Testis (tissue), 3 donors: ENCODE measurements around the gene CD177. TPM values are rescaled to one million over a fixed set of nuclear protein-coding genes. Genes with fewer than 3 reads are reported as not detected.
"Not testable (repeated sequence)": the region's sequence is repeated elsewhere in the genome, so short reads cannot be mapped to it uniquely, and the experiment has no call there.

Source experiments
- DNase-seq: peaks from one replicate; pipeline ENCODE4 v3.0.0-alpha.2; 2019
- H3K27ac ChIP-seq, 2 donors: fragments of 200-600 bp; sonication (generic); one replicate each; pipeline ENCODE4 v1.5.1; 2019
- H3K27me3 ChIP-seq: fragments of 200-600 bp; sonication (generic); one replicate; pipeline ENCODE4 v1.5.1; 2019
- H3K36me3 ChIP-seq: fragments of 200-600 bp; sonication (generic); one replicate; pipeline ENCODE4 v1.5.1; 2017; ENCODE audit warnings: low read depth; ENCODE audit errors: missing control alignments
- H3K4me1 ChIP-seq: fragments of 200-600 bp; sonication (generic); one replicate; pipeline ENCODE4 v1.5.1; 2019
- H3K4me3 ChIP-seq, 2 donors: fragments of 200-600 bp; sonication (generic); one replicate each; pipeline ENCODE4 v1.5.1; 2017 to 2019
- H3K9me3 ChIP-seq: fragments of 200-600 bp; sonication (generic); one replicate; pipeline ENCODE4 v1.5.1; 2017
- POLR2A ChIP-seq: fragments of 450-650 bp; IDR thresholded peaks from one replicate; pipeline ENCODE4 v1.6.1; 2017; ENCODE audit warnings: antibody characterized with exemption, mild to moderate bottlenecking, moderate library complexity
- WGBS, 2 donors: methylation state at CpG; one replicate each; pipeline ENCODE4 v1.1.5; 2018; 5-methylcytosine and 5-hydroxymethylcytosine counted together
- intact Hi-C: fragments of 100-400 bp; cut with DNase I; formaldehyde crosslinking; loops from one replicate; pipeline ENCODE4 v1.15.1; 2023; ENCODE audit warnings: low total_unique reads
- polyA plus RNA-seq: library from polyadenylated mRNA; stranded (reverse); fragments of 350-450 nt; fragmentation: Illumina TruSeq; extraction: RNeasy Lipid Tissue Mini Kit (QIAGEN cat#74804); gene quantifications from one replicate; pipeline ENCODE4 v1.2.3, GENCODE V29; 2014; ENCODE audit warnings: low read depth, low replicate concordance; ENCODE audit not compliant: insufficient read depth
- total RNA-seq, 2 donors: library from RNA; depleted of rRNA; stranded (reverse); fragments of >200 nt; gene quantifications; one replicate each; pipeline ENCODE4 v1.2.3, GENCODE V29; 2016
- TF ChIP-seq, protein P1 (sequence below), 3 experiments: fragments of 450-650 bp in 2 of 3; fragments of 200-600 bp in 1 of 3; sonication (generic) in 1 of 3; IDR thresholded peaks; one replicate each; pipeline ENCODE4 v1.5.1; 2016 to 2019; ENCODE audit warnings: antibody characterized with exemption in 3 of 3, mild to moderate bottlenecking in 2 of 3, moderate library complexity in 1 of 3

The CD177 gene
- total and polyA plus RNA-seq, 3 donors from 2014 or later: 0.39 to 0.74 (median 0.57) TPM

GRCh38 chr19:43337737-43338136 is 15.7 kb upstream of the CD177 start:
- H3K4me1 ChIP-seq: peaks cover 3% of the 10 kb centered on the region
- intact Hi-C loops: no loop called here
- H3K36me3 ChIP-seq: no peaks in the 10 kb centered on the region
- DNase-seq: no peak
- no peaks in the 10 kb centered on the region for H3K9me3 ChIP-seq
- H3K27me3 ChIP-seq: no peaks in the 10 kb centered on the region
- TF ChIP-seq, protein P1, sequence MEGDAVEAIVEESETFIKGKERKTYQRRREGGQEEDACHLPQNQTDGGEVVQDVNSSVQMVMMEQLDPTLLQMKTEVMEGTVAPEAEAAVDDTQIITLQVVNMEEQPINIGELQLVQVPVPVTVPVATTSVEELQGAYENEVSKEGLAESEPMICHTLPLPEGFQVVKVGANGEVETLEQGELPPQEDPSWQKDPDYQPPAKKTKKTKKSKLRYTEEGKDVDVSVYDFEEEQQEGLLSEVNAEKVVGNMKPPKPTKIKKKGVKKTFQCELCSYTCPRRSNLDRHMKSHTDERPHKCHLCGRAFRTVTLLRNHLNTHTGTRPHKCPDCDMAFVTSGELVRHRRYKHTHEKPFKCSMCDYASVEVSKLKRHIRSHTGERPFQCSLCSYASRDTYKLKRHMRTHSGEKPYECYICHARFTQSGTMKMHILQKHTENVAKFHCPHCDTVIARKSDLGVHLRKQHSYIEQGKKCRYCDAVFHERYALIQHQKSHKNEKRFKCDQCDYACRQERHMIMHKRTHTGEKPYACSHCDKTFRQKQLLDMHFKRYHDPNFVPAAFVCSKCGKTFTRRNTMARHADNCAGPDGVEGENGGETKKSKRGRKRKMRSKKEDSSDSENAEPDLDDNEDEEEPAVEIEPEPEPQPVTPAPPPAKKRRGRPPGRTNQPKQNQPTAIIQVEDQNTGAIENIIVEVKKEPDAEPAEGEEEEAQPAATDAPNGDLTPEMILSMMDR (IDR thresholded peaks at IDR 0.05): no peak
- TF ChIP-seq POLR2A: no peak
- no peak overlapping the region for H3K4me3 ChIP-seq
- no peak overlapping the region for H3K27ac ChIP-seq
- WGBS, 2 donors: 91 to 93% methylated on average over 7 to 8 of the region's 8 CpGs

- intact Hi-C loops: no loop called here
- Histone ChIP-seq H3K4me1 (peaks cover 3% of the 10 kb centered on the region), H3K27ac (no peak overlapping the region), H3K36me3 (no peaks in the 10 kb centered on the region), H3K4me3 (no peak overlapping the region), H3K9me3 (no peaks in the 10 kb centered on the region), H3K27me3 (no peaks in the 10 kb centered on the region)
- 60 to 80% methylated on average over 5 of the region's 5 CpGs for WGBS, 2 donors
- TF ChIP-seq, protein P1 (IDR thresholded peaks at IDR 0.05): no peak
- TF ChIP-seq POLR2A: no peak
- no peak for DNase-seq
These were observed 15.0 kb upstream of the CD177 start for GRCh38 chr19:43338530-43338929.

- H3K9me3 ChIP-seq, DNase-seq, H3K4me1 ChIP-seq, H3K27me3 ChIP-seq, H3K36me3 ChIP-seq, H3K4me3 ChIP-seq, intact Hi-C loops, H3K27ac ChIP-seq: not testable (repeated sequence)
- 33 to 42% methylated on average over 6 of the region's 6 CpGs for WGBS, 2 donors
These were observed 14.1 kb upstream of the CD177 start for GRCh38 chr19:43339243-43339930.

GRCh38 chr19:43340101-43340500 is 13.4 kb upstream of the CD177 start:
- H3K27me3 ChIP-seq, H3K27ac ChIP-seq, H3K36me3 ChIP-seq, H3K4me3 ChIP-seq, H3K4me1 ChIP-seq, H3K9me3 ChIP-seq, intact Hi-C loops, DNase-seq: not testable (repeated sequence)
- WGBS, 2 donors: 44 to 73% methylated on average over 2 of the region's 2 CpGs

DNA sequence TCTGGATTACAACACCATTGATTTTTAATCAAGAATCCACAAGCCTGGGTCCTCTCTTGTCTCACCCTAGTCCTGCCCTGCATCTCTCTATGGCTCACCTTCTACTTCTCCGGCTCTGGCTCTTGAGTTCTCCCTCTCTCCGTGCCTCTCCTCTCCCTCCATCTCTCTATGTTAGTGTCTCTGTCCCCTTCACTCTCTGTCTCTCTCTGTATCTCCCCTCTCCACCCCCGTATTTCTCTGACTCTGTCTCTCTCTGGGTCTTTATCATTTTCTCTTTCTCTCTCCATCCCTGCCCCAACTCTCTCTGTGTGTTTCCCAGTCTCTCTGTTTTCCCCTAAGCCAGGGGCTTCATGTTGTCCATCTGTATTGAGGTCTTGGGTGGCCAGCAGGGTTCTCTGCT is 12.4 kb upstream of the CD177 start:
- intact Hi-C loops, DNase-seq: not testable (repeated sequence)
- WGBS, 2 donors: 93 to 97% methylated on average over 3 of the region's 3 CpGs

GRCh38 chr19:43342104-43342503 is 11.4 kb upstream of the CD177 start:
- H3K27ac ChIP-seq, DNase-seq, H3K4me1 ChIP-seq, intact Hi-C loops, H3K36me3 ChIP-seq, H3K9me3 ChIP-seq, H3K27me3 ChIP-seq, H3K4me3 ChIP-seq: not testable (repeated sequence)
- WGBS, 2 donors: 72 to 77% methylated on average over 8 of the region's 8 CpGs

More for the DNA sequence above, 12.4 kb upstream of the CD177 start:
- H3K36me3 ChIP-seq, H3K4me1 ChIP-seq, H3K9me3 ChIP-seq, H3K4me3 ChIP-seq, H3K27ac ChIP-seq, H3K27me3 ChIP-seq: not testable (repeated sequence)

- H3K27me3 ChIP-seq, intact Hi-C loops, H3K9me3 ChIP-seq, H3K36me3 ChIP-seq, H3K4me3 ChIP-seq, DNase-seq, H3K4me1 ChIP-seq, H3K27ac ChIP-seq: not testable (repeated sequence)
- WGBS, 2 donors: 67 to 71% methylated on average over 12 to 16 of the region's 16 CpGs
These were observed 9.1 kb upstream of the CD177 start for GRCh38 chr19:43344347-43344925.

- WGBS, 2 donors: 87 to 91% methylated on average over 8 of the region's 8 CpGs
- H3K4me3 ChIP-seq: not testable (repeated sequence)
These were observed 3.7 kb upstream of the CD177 start for GRCh38 chr19:43349813-43350212.

More at GRCh38 chr19:43349813-43350212, 3.7 kb upstream of the CD177 start:
- intact Hi-C loops, H3K9me3 ChIP-seq, H3K4me1 ChIP-seq, H3K36me3 ChIP-seq, DNase-seq, H3K27ac ChIP-seq, H3K27me3 ChIP-seq: not testable (repeated sequence)
